Measurements from ENCODE around the gene PDLIM5.

The PDLIM5 gene

GRCh38 chr4:94469221-94469784 lies 17.6 kb downstream of the PDLIM5 start:
- TF ChIP-seq TAF1 (IDR thresholded peaks at IDR 0.05; ENCODE audit: borderline replicate concordance, insufficient read depth, low read length) (no peak), POLR2AphosphoS5 (IDR thresholded peaks at IDR 0.05; ENCODE audit: low read depth, low read length) (no peak), FOXP2 (optimal IDR thresholded peaks at IDR 0.05; ENCODE audit: borderline replicate concordance, extremely low read depth, extremely low read length, insufficient read depth) (no peak), REST (IDR thresholded peaks at IDR 0.05; ENCODE audit: insufficient read depth in 1 of 2, low read depth in 2 of 2, low read length in 2 of 2) (no peak), SIN3A (IDR thresholded peaks at IDR 0.05; ENCODE audit: borderline replicate concordance, insufficient read depth, low read length) (no peak)

GRCh38 chr4:94470132-94470531 lies 18.4 kb downstream of the PDLIM5 start:
- TF ChIP-seq TAF1 (IDR thresholded peaks at IDR 0.05; ENCODE audit: borderline replicate concordance, insufficient read depth, low read length), result no peak
- no peak for TF ChIP-seq POLR2AphosphoS5 (IDR thresholded peaks at IDR 0.05; ENCODE audit: low read depth, low read length)
- TF ChIP-seq FOXP2 (optimal IDR thresholded peaks at IDR 0.05; ENCODE audit: borderline replicate concordance, extremely low read depth, extremely low read length, insufficient read depth), result no peak

- TF ChIP-seq TAF1 (IDR thresholded peaks at IDR 0.05; ENCODE audit: borderline replicate concordance, insufficient read depth, low read length) (no peak), FOXP2 (optimal IDR thresholded peaks at IDR 0.05; ENCODE audit: borderline replicate concordance, extremely low read depth, extremely low read length, insufficient read depth) (no peak), POLR2AphosphoS5 (IDR thresholded peaks at IDR 0.05; ENCODE audit: low read depth, low read length) (no peak), REST (IDR thresholded peaks at IDR 0.05; ENCODE audit: insufficient read depth in 1 of 2, low read depth in 2 of 2, low read length in 2 of 2) (no peak), SIN3A (IDR thresholded peaks at IDR 0.05; ENCODE audit: borderline replicate concordance, insufficient read depth, low read length) (no peak)
These were observed 20.5 kb downstream of the PDLIM5 start for GRCh38 chr4:94472056-94472826.

GRCh38 chr4:94475050-94475449 lies 23.3 kb downstream of the PDLIM5 start:
- TF ChIP-seq FOXP2 (optimal IDR thresholded peaks at IDR 0.05; ENCODE audit: borderline replicate concordance, extremely low read depth, extremely low read length, insufficient read depth) (no peak), TAF1 (IDR thresholded peaks at IDR 0.05; ENCODE audit: borderline replicate concordance, insufficient read depth, low read length) (no peak), REST (IDR thresholded peaks at IDR 0.05; ENCODE audit: insufficient read depth in 1 of 2, low read depth in 2 of 2, low read length in 2 of 2) (no peak), POLR2AphosphoS5 (IDR thresholded peaks at IDR 0.05; ENCODE audit: low read depth, low read length) (no peak), SIN3A (IDR thresholded peaks at IDR 0.05; ENCODE audit: borderline replicate concordance, insufficient read depth, low read length) (no peak)

- no peak for TF ChIP-seq SIN3A (IDR thresholded peaks at IDR 0.05; ENCODE audit: borderline replicate concordance, insufficient read depth, low read length)
- no peak for TF ChIP-seq FOXP2 (optimal IDR thresholded peaks at IDR 0.05; ENCODE audit: borderline replicate concordance, extremely low read depth, extremely low read length, insufficient read depth)
- no peak for TF ChIP-seq TAF1 (IDR thresholded peaks at IDR 0.05; ENCODE audit: borderline replicate concordance, insufficient read depth, low read length)
- TF ChIP-seq POLR2AphosphoS5 (IDR thresholded peaks at IDR 0.05; ENCODE audit: low read depth, low read length), result no peak
- no peak for TF ChIP-seq REST (IDR thresholded peaks at IDR 0.05; ENCODE audit: insufficient read depth in 1 of 2, low read depth in 2 of 2, low read length in 2 of 2)
These were observed 24.1 kb downstream of the PDLIM5 start for GRCh38 chr4:94475794-94476193.
